NCI-H2029 (cell line): ENCODE measurements around the gene SULF2.
"Not testable (repeated sequence)": the region's sequence is repeated elsewhere in the genome, so short reads cannot be mapped to it uniquely, and the experiment has no call there.

Experiments used
- DNase-seq: peaks from one replicate; lab custom pipeline; 2025; lab: John Stamatoyannopoulos, UW

The SULF2 gene

GRCh38 chr20:47785311-47785853 lies at the start of gene SULF2:
Gene SULF2 (minus strand): TSS chr20:47785481. CDS start chr20:47757363, 28,118 bp downstream.
- DNase-seq, result no peak

DNA sequence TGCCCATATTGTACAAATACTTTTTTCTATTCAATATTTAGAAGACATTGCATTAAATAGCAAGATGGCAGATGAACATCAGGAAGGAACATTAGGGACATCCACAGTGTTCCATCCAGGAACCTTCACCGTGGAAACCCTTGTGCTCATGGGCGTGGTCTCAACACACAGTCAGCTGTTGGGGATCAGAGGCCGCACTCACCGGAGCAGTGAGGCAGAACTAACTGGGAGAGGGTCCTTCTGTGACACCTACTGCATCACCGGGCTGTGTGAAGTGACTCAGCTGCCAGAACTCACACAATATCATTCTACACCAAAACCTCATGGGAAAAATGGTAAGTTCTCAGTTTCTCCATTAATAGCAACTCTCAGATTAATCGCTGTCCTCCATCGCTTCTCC lies 46.4 kb upstream of the SULF2 start:
- not testable (repeated sequence) for DNase-seq

- DNase-seq, result not testable (repeated sequence)
Observed at GRCh38 chr20:47826716-47827115, 41.4 kb upstream of the SULF2 start.

- DNase-seq, result not testable (repeated sequence)
Observed at GRCh38 chr20:47826006-47826405, 40.7 kb upstream of the SULF2 start.

DNA sequence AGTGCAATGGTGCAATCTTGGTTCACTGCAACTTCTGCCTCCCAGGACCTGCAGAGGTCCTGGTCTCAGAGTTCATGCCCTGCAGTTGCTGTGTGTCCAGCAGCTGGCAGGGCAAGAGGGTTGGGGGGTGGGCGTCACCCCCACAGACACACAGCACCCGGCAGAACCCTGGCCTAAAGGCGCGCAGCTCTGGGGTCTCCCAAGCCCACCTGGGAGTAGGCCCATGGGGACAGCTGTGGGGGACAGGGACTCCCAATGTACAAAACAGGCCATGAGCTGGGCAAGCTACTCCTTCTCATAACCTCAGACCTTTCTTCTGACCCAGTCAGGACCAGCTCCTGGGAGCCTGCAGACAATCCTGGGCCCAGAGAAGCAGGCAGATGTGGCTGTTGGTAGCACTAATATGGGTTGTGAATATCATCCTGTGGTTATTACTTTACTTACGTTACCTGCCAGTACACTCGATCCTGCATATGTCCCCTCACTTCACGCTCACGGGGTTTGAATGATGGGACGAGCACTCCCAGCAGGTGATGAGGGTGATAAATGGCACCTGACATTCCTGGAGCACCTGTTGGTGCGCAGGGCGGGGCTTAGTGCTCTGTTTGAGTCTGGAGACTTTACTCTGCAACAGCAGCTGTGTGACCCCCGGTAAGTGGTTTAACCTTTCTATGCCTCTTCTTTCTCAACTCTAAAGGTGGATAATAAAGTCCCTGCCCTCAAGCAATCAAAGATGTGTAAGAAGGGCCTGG lies 39.9 kb upstream of the SULF2 start:
- DNase-seq, result no peak

DNA sequence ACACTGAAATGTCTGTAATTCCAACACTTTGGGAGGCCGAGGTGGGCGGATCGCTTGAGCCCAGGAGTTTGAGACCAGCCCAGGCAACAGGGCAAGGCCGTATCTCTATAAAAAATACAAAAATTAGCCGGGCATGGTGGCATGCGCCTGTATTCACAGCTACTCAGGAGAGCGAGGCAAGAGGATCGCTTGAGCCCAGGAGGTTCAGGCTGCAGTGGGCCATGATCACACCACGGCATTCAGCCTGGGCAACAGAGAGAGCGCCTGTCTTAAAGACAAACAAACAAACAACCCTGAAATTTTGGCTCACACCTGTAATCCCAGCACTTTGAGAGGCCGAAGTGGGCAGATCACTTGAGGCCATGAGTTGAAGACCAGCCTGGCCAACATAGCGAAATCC lies 38.7 kb upstream of the SULF2 start:
- not testable (repeated sequence) for DNase-seq

GRCh38 chr20:47821481-47822100 lies 36.3 kb upstream of the SULF2 start:
- no peak for DNase-seq

DNA sequence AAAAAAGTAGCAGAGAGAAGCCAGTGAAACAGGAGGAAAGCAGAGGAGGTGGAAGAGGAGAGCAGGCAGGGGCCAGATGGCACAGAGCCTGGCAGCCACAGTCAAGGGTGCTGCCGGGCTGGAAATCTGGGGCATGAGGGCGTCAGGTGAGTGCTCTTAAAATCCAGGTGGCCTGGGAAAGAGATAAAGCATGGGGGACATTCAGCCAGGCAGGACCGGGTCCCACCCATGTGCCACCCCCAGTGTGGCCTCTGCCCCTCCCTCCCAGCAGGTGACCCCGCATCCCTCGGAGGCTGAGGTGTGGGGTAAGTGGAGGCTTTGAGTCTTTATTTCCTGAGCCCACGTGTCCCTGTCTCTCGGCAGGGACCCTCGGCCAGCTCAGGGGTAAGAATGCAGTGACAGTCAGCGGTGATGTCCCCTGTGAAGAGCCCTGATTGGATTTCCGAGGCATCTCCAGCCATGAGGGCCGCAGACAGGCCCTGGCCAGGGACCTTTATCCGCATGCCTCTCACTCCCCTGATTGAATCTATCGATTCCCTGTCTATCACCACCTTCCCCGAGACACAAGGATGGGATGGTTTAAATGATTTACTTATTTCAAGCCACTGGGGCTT lies 33.8 kb upstream of the SULF2 start:
- no peak for DNase-seq

DNA sequence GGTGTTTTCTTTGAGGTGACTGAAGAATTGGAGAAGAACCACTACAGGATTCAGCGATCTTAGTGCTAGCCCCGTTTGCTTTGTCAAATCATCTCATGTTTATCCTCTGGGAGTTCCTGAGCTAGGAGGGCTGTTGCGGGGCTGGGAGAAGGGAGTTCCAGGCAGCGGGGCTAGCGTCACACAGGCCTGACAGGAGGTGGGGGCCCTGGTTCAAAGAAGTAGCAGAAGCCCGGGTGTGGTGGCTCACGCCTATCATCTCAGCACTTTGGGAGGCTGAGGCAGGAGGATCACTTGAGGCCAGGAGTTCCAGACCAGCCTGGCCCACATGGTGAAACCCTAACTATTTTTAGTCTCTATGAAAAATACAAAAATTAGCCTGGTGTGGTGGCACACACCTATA lies 33.2 kb upstream of the SULF2 start:
- DNase-seq, result no peak

DNA sequence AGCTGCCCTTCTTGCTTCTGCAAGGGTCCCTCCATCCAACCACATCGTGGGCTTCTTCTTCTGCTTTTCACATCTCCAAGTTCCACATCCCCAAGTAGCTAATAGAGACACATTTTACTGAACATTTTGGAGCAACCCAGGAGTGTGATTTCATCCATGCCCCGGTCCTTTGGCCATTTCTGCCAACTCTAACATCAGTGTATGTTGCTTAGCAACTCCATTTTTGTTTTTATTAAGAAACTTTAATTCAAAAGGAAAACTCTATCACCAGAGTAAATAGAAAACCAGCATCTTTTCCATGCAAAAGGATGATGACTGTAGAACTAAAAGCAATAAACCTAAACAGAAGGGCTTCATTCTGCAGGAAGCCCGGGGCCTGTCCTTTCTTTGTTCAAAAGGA lies 32.7 kb upstream of the SULF2 start:
- no peak for DNase-seq

DNA sequence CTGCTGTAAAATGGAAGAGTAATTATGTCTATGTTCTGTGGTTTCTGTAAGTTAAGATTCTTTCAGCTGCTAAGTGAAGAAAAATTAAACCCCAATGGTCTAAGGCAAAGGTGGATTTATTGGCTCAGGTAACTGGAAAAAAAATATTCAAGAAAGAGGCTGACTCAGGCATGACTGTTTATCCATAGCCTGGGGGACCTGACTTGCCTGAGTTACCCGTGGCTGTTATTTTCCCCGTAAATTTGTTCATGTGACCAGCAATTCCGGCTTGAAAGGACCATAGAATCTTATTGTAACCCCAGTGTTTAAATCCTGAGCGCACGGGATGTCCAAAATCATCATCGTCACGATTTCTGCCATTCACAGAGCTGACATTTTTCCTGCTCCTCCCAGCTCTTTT lies 32.3 kb upstream of the SULF2 start:
- DNase-seq, result no peak

- no peak for DNase-seq
Observed at GRCh38 chr20:47816487-47817451, 31.5 kb upstream of the SULF2 start.

DNA sequence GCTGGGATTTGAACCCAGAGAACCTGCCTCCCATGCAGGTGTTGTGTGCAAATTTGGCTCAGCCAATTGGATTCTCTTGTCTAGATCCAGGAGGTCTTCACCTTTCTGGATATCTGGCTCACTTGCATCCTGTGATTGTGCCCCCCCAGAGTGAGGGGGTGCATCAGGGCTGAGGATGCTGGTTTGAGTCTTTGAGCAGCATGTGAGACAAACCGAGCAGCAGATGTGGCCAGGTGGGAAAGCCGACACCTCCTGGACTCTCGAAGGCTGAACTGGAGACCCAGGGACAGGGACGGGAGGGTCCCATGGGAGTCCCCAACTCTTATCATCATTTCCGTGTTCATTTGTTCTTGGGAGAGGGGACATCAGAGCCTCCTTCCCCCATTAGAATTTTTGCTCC lies 30.6 kb upstream of the SULF2 start:
- no peak for DNase-seq

GRCh38 chr20:47815416-47815806 lies 30.1 kb upstream of the SULF2 start:
- no peak for DNase-seq

- DNase-seq, result no peak
Observed at GRCh38 chr20:47814632-47815415, 29.5 kb upstream of the SULF2 start.

- no peak for DNase-seq
Observed at GRCh38 chr20:47810721-47811347, 25.6 kb upstream of the SULF2 start.

GRCh38 chr20:47810116-47810677 lies 24.9 kb upstream of the SULF2 start:
- no peak for DNase-seq

GRCh38 chr20:47809161-47809960 lies 24.1 kb upstream of the SULF2 start:
- DNase-seq, result no peak

DNA sequence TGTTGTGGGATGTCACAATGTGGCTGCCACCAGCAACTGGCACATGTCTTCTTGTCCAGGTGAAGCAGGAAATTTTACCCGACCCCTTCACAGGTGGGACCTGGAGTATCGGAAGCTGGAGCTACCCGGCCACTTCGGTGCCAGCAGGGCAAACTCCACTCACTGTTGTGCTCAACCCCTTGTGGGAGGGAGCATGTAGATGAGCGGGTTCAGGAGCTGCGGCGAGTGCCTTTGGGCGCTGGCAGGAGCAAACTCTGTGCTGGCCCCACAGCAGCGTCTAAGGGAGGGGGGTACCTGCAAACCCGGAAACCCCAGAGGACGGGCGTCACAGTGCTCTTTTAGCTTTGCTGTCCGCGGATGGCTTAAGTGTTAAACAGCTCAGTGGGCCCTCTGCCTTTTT lies 20.7 kb upstream of the SULF2 start:
- DNase-seq, result no peak
